Activated CD4-positive, alpha-beta T cell treated with anti-CD3 and anti-CD28 coated beads, Interleukin-2, amount 50 U/mL, for 1 hour (primary cell): ENCODE measurements around the gene GTPBP10.
"Not testable (repeated sequence)": the region's sequence is repeated elsewhere in the genome, so short reads cannot be mapped to it uniquely, and the experiment has no call there.

Source experiments
- DNase-seq: peaks from one replicate; pipeline ENCODE4 v3.0.0-alpha.2; 2020

The GTPBP10 gene

GRCh38 chr7:90346336-90347125, at the start of gene GTPBP10:
TSS of gene GTPBP10 (plus strand) at chr7:90346716. CDS start at chr7:90346742, 26 bp downstream.
- peak; percentile 94 for DNase-seq

- no peak for DNase-seq
These were observed 48.1 kb upstream of the GTPBP10 start for GRCh38 chr7:90298145-90299038.

GRCh38 chr7:90303241-90303640, 43.3 kb upstream of the GTPBP10 start:
- DNase-seq, result no peak

DNA sequence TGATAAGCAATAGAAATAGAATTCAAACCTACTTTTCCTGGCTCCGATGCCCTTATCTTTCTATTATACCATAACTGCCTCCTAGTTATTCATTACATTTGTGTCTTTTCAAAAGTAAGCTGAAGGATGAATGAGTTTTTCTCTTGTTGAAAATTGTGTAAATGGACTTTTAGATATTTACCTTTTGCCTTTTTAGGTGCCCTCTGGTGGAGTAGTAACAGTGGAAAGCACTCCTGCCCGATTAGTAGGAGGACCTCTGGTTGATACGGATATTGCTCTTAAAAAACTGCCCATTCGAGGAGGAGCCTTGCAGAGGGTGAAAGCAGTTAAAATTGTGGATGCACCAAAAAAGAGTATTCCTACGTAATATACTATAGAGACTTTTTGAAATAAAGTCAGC, 36.6 kb upstream of the GTPBP10 start:
- no peak for DNase-seq

- no peak for DNase-seq
These were observed 35.3 kb upstream of the GTPBP10 start for GRCh38 chr7:90311175-90311574.

DNA sequence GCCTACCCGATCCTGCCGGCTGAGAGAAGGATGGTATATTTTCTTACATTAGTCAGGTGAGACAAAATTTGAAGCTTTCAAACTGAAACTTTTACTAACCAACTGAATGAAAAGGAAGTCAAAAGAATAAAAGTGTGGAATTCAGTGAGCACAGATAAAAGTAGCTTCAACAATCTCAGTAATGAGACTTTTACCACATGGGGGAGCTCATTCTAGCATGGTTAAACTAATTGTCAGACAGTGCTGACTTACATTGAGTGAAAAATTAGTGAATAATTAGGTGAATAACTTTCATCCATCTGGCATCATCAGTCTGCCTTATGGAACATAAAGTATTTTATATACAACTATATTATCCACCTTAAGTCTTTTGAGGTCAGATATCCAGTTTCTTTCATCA, 33.8 kb upstream of the GTPBP10 start:
- DNase-seq, result no peak

DNA sequence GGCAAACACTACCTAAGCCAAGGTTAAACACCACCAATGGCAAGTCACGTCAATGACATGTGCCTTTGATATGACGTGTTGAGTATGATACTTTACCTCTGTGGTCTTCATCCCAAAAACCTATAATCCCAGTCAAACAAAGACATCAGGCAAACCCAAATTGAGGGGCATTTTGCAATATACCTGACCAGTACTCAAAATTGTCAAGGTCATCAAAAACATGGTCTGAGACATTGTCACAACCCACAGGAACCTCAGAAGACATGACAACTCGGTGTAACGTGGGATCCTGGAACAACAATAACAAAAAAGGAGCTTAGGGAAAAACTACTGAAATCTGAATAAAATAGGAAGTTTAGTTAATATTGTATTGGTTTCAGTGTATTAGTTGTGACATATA, 32.6 kb upstream of the GTPBP10 start:
- no peak for DNase-seq

- no peak for DNase-seq
These were observed 26.5 kb upstream of the GTPBP10 start for GRCh38 chr7:90320014-90320413.

- DNase-seq, result no peak
These were observed 26.1 kb upstream of the GTPBP10 start for GRCh38 chr7:90320418-90320800.

DNA sequence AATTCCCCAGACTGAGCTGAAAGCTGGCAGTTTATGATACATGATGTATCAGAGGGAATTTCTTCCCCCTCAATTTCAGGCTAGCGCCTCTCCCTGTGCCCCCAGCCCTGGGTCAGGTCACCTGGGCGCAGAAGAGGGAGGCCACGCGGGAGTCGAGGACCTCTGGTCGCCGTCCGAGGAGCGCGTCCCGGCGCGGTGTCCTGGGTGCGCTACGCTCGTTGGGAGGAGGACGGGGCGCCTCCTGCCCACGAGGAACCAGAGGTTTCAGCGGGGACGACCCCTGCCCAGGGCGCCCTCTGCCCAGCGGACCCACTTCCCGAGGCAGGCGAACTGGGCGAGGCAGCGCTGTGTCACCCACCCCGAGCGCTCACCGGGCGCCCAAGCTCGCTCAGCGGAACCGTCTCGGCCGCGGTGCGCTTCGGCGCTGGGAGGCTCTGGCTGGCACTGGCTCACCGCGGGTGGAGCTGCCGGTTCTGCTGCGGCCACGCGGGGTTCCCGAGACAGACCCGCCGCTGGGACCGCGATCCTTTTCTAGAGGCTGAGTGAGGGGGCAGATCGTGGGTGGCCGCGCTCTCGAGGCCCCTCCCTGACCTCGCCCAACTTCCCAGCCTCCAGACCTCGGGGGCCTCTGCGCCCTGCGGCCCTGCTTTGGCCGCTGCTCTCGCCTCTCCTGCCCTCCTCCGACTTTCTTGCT, 25.6 kb upstream of the GTPBP10 start, which contains the start of gene FAM237B:
FAM237B (minus strand) TSS at position 504 of the 694 bp plus-strand sequence. CDS start 1,556 bp downstream, outside the sequence.
- DNase-seq, result no peak

DNA sequence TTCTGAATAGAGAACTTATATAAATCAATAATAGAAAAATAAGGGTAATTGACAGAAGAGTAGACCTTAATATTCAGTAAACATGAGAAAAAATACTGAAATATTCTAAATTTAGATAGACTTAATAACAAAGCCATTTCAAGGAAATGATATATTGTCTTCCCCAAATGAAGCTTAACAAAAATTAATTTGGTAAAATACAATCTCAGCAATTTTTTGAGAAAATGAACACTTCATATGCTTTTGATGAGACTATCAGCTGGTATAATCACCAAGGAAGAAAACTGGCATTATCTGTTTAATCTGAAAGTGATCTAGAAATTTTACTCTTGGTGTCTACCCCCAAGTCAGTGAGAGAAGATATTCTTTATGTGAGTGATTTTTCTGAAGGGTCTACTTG, 23.7 kb upstream of the GTPBP10 start:
- no peak for DNase-seq

- no peak for DNase-seq
These were observed 20.0 kb upstream of the GTPBP10 start for GRCh38 chr7:90326500-90326899.

GRCh38 chr7:90334193-90334843, 12.2 kb upstream of the GTPBP10 start:
- no peak for DNase-seq

GRCh38 chr7:90334926-90335325, 11.6 kb upstream of the GTPBP10 start:
- DNase-seq, result not testable (repeated sequence)

DNA sequence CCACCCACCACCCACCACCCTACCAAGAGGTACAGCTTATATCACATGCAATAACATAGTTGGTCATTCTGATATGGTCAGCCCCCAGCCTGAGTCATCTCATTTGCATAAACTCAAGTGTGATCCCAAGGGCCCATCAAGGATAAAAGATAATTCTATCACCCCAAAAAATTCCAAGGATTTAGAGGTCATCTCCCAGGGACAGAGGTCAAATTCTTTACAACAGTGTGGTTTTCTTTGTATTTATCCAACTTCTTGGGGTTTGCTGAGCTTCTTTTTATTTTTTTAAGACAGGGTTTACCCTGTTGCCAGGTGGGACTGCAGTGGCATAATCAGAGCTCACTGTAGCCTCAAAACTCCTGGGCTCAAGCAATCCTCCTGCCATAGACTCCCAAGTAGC, 9.4 kb upstream of the GTPBP10 start:
- no peak for DNase-seq

- no peak for DNase-seq
These were observed 1.5 kb upstream of the GTPBP10 start for GRCh38 chr7:90345016-90345415.

- DNase-seq, result no peak
These were observed 751 bp upstream of the GTPBP10 start for GRCh38 chr7:90345595-90346335.

DNA sequence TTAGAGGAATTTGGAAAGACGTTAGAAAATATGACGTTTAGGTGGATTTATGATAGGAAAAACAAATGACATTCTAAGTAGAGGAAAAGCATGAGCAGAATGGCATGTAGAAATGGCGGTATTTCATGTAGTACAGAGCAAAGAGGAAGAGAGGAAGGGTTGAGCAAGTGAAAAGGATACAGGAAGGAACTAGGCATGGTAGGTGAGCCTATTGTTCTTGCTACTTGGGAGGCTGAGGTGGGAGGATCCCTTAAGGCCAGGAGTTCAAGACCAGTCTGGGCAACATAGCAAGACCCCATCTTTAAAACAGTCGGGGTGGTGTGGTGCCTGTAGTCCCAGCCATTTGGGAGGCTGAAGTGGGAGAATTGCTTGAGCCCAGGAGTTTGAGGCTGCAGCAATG, 1.2 kb downstream of the GTPBP10 start:
- no peak for DNase-seq

DNA sequence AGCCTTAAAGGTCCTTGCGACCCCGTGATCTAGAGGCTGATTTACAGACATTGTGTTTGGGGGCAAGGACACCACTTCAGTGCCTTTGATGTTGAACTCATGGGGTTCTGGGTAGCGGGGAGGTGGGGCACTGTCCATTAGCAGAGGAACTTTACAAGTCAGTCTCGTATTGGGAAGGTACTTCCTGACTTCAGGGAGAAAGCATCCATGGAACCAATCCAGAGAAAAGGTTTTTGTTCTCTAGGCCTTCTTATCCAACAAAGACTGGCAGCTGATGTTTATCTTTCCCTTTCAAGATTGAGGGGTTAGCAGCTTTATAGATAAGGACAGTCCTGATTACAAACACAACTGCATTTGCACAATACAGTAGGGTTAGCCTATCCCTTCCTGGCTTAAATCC, 2.8 kb downstream of the GTPBP10 start:
- DNase-seq, result no peak

GRCh38 chr7:90350032-90350431, 3.5 kb downstream of the GTPBP10 start:
- DNase-seq, result not testable (repeated sequence)

GRCh38 chr7:90351987-90352386, 5.5 kb downstream of the GTPBP10 start:
- no peak for DNase-seq

DNA sequence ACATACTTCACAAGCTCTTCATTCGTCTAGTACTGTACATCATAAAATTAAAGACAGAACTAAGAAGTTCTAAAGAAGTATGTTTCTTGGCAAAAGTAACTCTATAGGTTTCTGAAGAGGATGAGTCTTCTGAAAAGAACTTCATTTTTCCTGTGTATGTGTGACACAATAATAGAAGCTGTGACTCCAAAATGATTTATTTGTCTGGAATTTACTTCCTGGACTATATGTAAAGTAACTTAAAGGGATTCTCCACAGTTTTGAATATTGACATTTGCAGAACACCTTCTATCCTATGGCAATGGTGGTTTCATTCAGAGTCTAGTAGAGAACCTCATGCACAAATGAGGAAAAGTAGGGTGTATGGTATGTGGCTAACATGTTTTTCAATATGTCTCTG, 36.9 kb downstream of the GTPBP10 start:
- no peak for DNase-seq
